ENCODE measurements around the gene PXMP4.

The PXMP4 gene

GRCh38 chr20:33681288-33681687 is 38.8 kb downstream of the PXMP4 start:
- DNase-seq, result no peak

- DNase-seq, result no peak
These were observed 39.4 kb downstream of the PXMP4 start for GRCh38 chr20:33680686-33681085.

DNA sequence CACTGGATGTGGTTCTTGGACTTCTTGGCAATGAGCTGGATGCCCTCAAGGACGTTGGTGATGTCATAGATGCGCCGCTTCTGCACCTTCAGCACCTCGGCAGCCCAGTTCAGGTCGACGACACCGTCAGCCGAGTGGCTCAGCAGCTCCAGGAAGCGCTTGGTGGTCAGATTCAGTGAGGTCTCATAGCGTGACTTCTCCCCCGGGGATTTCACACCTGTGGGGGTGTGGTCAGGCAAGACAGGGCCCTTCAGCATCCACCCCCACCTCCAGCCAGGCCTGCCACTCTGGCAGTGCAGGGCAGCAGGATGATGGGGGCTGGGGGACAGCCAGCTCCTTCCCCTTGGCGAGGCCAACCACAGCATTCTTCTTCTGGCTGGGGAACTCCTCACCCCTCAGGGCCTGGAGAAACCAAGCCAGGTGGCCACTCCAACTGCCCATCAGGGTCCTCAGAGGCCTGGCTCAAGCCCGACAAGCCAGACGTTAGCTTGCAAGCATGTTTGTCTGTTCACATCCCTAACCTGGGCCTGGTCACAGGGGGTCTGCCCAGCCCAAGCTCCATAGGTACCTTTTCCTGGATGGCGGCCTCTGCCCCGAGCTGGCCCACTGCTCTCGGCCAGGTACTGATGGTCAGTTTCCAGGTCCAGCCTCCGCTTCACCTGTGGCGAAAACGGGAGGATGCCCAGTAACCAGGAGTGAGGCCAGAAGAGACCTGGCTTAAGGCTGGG is 40.2 kb downstream of the PXMP4 start:
- peak; percentile 65 to 70 for DNase-seq

DNA sequence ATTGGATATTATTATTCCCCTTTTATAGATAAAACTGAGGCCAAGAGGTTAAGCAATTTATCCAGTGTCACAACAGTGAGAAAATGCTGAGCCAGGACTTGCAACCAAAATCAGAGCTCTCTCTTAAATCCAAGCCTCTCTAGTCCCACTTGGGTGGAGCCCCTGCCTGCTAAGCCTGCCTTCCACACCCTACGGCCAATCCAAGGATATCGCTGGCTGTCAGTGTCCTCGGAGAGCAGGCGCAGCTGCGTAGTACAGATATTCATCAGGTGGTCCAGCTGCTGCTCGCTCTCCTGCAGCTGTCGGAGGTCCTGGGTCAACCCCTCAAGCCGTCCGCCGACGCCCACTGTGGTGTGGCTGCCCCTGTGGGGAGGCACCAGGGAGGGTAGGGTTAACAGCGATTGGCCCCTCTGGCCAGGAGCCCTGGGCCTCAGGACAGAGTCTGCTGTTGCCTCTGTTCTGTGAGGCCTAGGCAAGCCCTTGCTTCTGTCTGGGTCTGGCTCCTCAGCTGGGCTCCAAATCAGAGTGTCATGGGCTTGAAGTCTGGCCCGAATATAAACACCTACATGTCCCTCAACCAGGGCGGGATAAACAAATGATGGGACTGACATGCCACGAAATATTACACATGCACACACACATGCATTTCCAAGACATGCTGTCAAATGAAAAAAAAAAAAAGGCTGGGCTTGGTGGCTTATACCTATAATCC is 42.0 kb downstream of the PXMP4 start:
- peak in 1 of 2 experiments; percentile 20 for DNase-seq

DNA sequence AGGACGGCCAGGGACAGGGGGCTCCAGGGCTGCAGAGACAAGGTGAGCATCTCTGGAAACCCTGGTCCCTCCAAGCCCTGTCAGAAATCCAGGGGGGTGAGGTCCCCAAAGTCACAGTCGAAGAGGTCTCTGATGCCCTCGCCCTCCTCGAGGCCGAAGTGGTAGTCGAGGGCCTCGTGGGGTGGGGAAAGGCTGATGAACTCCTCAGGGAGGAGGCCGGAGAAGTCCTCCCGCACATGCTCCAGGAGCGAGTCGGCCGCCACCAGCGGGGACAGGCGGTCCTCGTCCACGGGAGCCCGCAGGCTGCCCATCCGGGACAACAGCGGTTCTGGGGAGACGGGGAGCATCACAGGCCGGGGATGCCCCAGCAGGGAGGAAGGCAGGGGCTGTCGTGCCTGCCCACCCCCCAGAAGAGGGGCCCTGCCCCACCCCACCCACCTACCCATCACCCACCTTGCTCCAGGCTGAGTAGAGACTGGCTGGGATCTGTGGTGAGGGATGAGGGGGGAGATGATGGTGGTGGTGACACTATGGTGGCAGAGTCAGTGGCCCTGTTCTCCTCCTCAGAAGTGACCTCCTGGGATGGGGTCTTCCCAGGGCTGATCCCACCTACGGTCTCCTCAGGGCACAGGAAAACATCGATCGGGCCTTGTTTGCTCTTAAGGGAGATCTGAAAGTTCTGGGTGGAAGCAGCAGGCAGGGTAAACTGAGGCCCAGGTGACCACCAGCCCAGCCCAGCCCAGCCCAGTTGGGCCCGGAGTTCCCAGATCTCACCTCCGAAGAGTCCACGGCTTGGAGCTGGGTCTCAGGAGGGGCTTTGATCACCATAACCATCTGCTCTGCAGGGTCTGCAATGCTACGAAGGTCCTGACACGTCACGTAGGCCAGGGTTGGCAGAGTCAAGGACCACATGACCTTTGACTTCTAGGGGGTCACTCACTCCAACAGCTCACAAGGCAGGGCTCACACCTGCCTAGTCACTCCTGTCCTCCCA is 43.2 kb downstream of the PXMP4 start:
- DNase-seq, result no peak

GRCh38 chr20:33676121-33676520 is 44.0 kb downstream of the PXMP4 start:
- DNase-seq, result no peak

- DNase-seq, result no peak
These were observed 44.8 kb downstream of the PXMP4 start for GRCh38 chr20:33675136-33675959.

GRCh38 chr20:33674294-33675135 is 45.6 kb downstream of the PXMP4 start, which contains the start of gene NECAB3:
NECAB3 (minus strand) TSS chr20:33674428; CDS start chr20:33674352, 76 bp downstream.
- peak; percentile 79 to 84 for DNase-seq

DNA sequence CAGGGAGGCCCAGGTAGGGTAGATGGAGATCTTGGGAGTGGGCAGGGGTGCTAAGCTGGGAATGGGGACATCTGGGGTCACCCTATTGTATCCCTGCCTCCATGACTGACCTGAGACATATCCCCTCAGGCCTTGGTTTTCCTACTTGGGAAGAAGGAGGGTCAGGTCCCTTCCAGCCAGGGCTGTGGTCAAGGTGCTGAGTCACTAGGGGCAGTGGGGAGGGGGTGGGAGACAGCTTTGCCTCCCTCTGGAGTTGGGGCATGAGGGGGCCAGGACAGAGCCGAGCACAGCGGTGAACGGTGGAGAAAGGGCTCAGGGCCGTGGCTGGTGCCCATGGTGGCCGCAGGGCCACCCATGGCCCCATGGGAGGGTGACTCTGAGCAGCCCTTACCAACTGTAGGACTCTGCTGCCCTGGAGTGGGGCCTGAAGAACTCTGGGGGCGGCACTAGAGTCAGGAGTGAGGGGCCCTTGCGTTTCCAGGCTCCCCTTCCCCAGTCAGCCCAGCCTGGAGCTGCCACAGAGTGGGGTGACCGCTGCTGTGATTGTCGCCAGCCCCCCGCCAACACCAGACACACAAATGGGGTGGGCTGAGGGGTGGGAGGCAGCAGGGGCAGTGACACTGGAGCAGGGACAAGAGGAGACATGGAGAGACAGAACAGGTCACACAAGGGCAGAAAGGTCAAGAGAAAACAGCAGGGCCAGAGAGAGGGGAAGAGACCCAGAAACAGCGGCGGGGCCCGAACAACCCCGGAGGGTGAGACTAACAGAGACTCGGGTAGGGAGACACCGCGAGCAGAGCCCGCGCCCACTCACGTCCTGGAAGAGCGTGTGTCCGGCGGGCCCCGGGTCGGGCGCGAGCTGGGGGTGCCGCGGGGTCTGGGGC is 46.5 kb downstream of the PXMP4 start:
- peak in 1 of 2 experiments; percentile 53 for DNase-seq

- no peak for DNase-seq
These were observed 47.0 kb downstream of the PXMP4 start for GRCh38 chr20:33673114-33673409.

DNA sequence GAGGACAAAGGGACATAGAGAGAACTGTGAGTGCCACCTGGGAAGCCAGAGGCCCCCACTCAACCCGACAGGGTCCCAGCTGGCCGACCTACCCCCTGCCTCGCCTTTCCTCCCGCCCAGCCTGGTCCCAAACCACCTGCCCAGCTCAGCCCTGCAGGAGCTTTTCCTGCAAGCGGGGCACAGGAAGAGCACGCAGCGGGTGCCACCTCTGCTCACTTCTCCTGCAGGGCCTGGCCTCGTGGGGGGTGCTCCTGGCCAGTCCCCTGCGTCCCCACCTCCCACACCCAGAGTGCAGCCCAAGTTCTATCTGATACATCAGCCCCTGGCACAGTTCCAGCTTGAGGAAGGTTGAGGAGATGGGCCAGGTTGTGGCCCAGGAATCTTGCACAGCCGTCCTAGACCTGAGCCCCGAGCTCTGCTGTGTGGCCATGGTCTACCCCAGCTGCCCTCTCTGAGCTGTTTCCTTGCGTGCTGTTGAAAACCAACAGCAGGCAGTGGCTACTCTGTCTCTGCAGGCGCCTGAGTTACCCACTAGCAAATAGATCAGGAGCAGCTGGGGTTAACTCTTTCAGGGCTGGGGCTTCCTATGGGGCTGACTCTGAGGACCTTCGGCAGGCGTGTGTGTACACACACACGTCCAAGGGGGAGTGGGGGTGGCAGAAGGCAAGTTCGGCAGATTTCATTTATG is 47.5 kb downstream of the PXMP4 start:
- no peak for DNase-seq

- no peak for DNase-seq
These were observed 48.4 kb downstream of the PXMP4 start for GRCh38 chr20:33671573-33672288.

- DNase-seq, result no peak
These were observed 49.2 kb downstream of the PXMP4 start for GRCh38 chr20:33670715-33671499.

GRCh38 chr20:33669873-33670640 is 50.1 kb downstream of the PXMP4 start:
- no peak for DNase-seq

- no peak for DNase-seq
These were observed 50.9 kb downstream of the PXMP4 start for GRCh38 chr20:33669224-33669623.

DNA sequence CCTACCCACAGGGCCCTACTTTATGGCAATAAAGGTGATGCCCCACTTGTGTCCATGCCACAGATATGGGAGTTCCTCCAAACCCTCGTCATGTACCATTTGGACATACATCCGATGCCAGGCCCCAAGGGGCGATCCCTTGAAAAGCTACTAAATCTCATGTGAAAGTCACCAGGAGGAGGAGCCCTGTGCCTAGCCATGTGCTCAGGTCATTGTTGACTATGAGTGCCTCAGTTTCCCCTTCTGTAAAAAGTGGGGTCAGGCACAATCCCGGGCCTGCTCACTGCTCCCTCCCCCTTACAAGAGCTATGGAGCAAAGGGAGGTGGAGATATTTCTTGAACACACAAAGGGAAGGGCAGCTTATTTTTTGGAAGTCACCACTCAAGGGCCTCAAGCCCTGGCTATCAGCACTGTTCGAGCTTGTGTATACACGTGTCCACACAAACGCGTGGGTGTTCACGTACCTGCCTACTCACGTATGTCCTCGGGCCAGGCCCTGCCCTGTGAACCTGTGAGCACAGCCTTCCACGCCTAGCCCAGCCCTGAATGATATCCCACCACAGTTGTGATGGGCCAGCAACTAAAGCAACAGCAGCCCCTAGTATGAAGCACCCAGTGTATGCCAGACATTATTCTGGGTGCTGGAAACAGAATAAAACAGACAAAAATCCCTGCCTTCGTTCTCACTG is 51.5 kb downstream of the PXMP4 start:
- no peak for DNase-seq

Data from activated T-cell treated with anti-CD3 and anti-CD28 coated beads, Interleukin-2, amount 50 U/mL, for 48 hours (primary cell).